B cell (primary cell): ENCODE data around the gene UBB. TPM values are rescaled to one million over a fixed set of nuclear protein-coding genes. Genes with fewer than 3 reads are reported as not detected.

ENCODE experiments used
- ATAC-seq: fragments of 200-7000 bp; cut with Tn5 transposase; one replicate; pipeline ENCODE4 v1.10.0; 2021; ENCODE audit warnings: low read depth, mild to moderate bottlenecking, moderate number of reproducible peaks, moderate library complexity
- CTCF ChIA-PET: fragments of 350-600 bp; sonication (Branson Sonifier 250); formaldehyde crosslinking; loops from one replicate; lab custom pipeline; 2021; ENCODE audit warnings: antibody characterized with exemption, inconsistent platforms; lab: Charles Lee
- POLR2A ChIA-PET: fragments of 350-600 bp; sonication (Branson Sonifier 250); formaldehyde crosslinking; loops from one replicate; lab custom pipeline; 2021; ENCODE audit warnings: antibody characterized with exemption; lab: Charles Lee
- DNase-seq: peaks from one replicate; pipeline ENCODE4 v3.0.0; 2013
- H2AFZ ChIP-seq: 2 replicates; pipeline ENCODE4 v1.6.1; 2012; ENCODE audit warnings: mild to moderate bottlenecking, low read depth, low read length; ENCODE audit not compliant: insufficient read depth, poor library complexity, severe bottlenecking
- H3K27ac ChIP-seq, 2 donors: 1 replicate in 1 of 2; 2 replicates in 1 of 2; pipeline ENCODE4 v1.5.1; 2012 to 2013; ENCODE audit warnings: low read length in 2 of 2, mild to moderate bottlenecking in 2 of 2, moderate library complexity in 1 of 2
- H3K27me3 ChIP-seq, 4 experiments: fragments of 200-600 bp in 1 of 4; sonication (generic) in 1 of 4; replicated peaks in 1 of 4; 1 replicate in 2 of 4; 2 replicates in 2 of 4; pipeline versions ENCODE4 v1.6.1 to v1.7.0; 2013 to 2016; ENCODE audit warnings: low read length in 3 of 4, mild to moderate bottlenecking in 2 of 4, mixed read lengths in 1 of 4, moderate library complexity in 1 of 4; ENCODE audit not compliant: insufficient read depth in 4 of 4, control insufficient read depth in 3 of 4; ENCODE audit errors: control extremely low read depth in 1 of 4
- H3K36me3 ChIP-seq, 2 experiments: replicated peaks in 1 of 2; 1 replicate in 1 of 2; 2 replicates in 1 of 2; pipeline versions ENCODE4 v1.6.1 to v1.7.1; 2013; ENCODE audit warnings: low read length in 1 of 2; ENCODE audit not compliant: insufficient read depth in 2 of 2, control insufficient read depth in 1 of 2; ENCODE audit errors: control extremely low read depth in 1 of 2, extremely low read depth in 1 of 2
- H3K4me1 ChIP-seq, 2 donors: fragments of 200-600 bp in 1 of 2; sonication (generic) in 1 of 2; 1 replicate in 1 of 2; 2 replicates in 1 of 2; pipeline versions ENCODE4 v1.5.1 to v1.6.1; 2013 to 2017; ENCODE audit warnings: low read length in 2 of 2; ENCODE audit not compliant: control insufficient read depth in 2 of 2, insufficient read depth in 2 of 2
- H3K4me2 ChIP-seq: replicated peaks from 2 replicates; pipeline ENCODE3; 2012; ENCODE audit warnings: mild to moderate bottlenecking, low read depth, low read length; ENCODE audit not compliant: poor library complexity, severe bottlenecking
- H3K4me3 ChIP-seq, 5 experiments: fragments of 200-600 bp in 1 of 5; sonication (generic) in 1 of 5; 1 replicate in 3 of 5; 2 replicates in 2 of 5; pipeline versions ENCODE4 v1.5.1 to v1.7.0; 2011 to 2016; ENCODE audit warnings: low read length in 4 of 5, mild to moderate bottlenecking in 4 of 5, low read depth in 2 of 5, control low read depth in 1 of 5, moderate library complexity in 1 of 5; ENCODE audit not compliant: insufficient read depth in 1 of 5; ENCODE audit errors: control extremely low read depth in 1 of 5, extremely low read depth in 1 of 5
- H3K79me2 ChIP-seq: fragments of 200-600 bp; sonication (generic); one replicate; pipeline ENCODE4 v1.6.0; 2016; ENCODE audit warnings: low read length; ENCODE audit not compliant: control insufficient read depth, insufficient read depth
- H3K9ac ChIP-seq: fragments of 200-600 bp; sonication (generic); 2 replicates; pipeline ENCODE4 v1.6.1; 2017; ENCODE audit warnings: mild to moderate bottlenecking, low read length, moderate library complexity
- H3K9me3 ChIP-seq, 3 donors: one replicate each; pipeline versions ENCODE4 v1.6.1 to v1.7.1; 2013; ENCODE audit warnings: low read length in 2 of 3; ENCODE audit not compliant: control insufficient read depth in 2 of 3, insufficient read depth in 1 of 3; ENCODE audit errors: control extremely low read depth in 1 of 3
- H4K20me1 ChIP-seq: 2 replicates; pipeline ENCODE4 v1.6.0; 2012; ENCODE audit warnings: mild to moderate bottlenecking, low read length; ENCODE audit not compliant: insufficient read depth, control insufficient read depth, poor library complexity, severe bottlenecking
- H3K27ac Mint-ChIP-seq: one replicate; pipeline ENCODE4 v1.8.0; 2021; ENCODE audit warnings: mixed read lengths
- H3K27me3 Mint-ChIP-seq: one replicate; pipeline ENCODE4 v1.8.0; 2021; ENCODE audit warnings: mixed read lengths
- H3K4me1 Mint-ChIP-seq: one replicate; pipeline ENCODE4 v1.8.0; 2021; ENCODE audit warnings: mixed read lengths
- H3K4me3 Mint-ChIP-seq: one replicate; pipeline ENCODE4 v1.8.0; 2021; ENCODE audit warnings: mixed read lengths
- H3K9me3 Mint-ChIP-seq: one replicate; pipeline ENCODE4 v1.8.0; 2022; ENCODE audit warnings: mixed read lengths; ENCODE audit not compliant: insufficient read depth
- CTCF ChIP-seq: fragments of 200-600 bp; IDR thresholded peaks from one replicate; pipeline ENCODE4 v1.8.0; 2022; ENCODE audit warnings: antibody characterized with exemption, mild to moderate bottlenecking
- EZH2 ChIP-seq: IDR thresholded peaks from 2 replicates; pipeline ENCODE4 v1.6.1; 2012; ENCODE audit warnings: borderline replicate concordance, low read depth, mild to moderate bottlenecking, moderate library complexity, low read length; ENCODE audit not compliant: insufficient read depth, poor library complexity, severe bottlenecking
- WGBS: methylation state at CpG from one replicate; pipeline ENCODE4 v1.1.5; 2013; ENCODE audit warnings: missing lambda C conversion rate; ENCODE audit not compliant: insufficient coverage; 5-methylcytosine and 5-hydroxymethylcytosine counted together
- intact Hi-C: fragments of 100-400 bp; cut with micrococcal nuclease; formaldehyde crosslinking; loops from one replicate; pipeline ENCODE4 v1.10.0; 2022
- polyA plus RNA-seq: library from polyadenylated mRNA; depleted of rRNA; stranded (reverse); fragments of >200 nt; gene quantifications from 2 replicates; pipeline ENCODE4 v1.2.3, GENCODE V29; 2012
- total RNA-seq, 2 donors: library from RNA; stranded (reverse); fragments of 120-200 nt in 1 of 2; gene quantifications; 1 replicate in 1 of 2; 2 replicates in 1 of 2; pipeline versions ENCODE4 v1.2.3 to v1.2.4, GENCODE V29; 2013 to 2022

UBB gene
- total and polyA plus RNA-seq, 2 donors (not counting 1 experiment from before 2014, with no cell fraction given) = 769 to 1,866 TPM

GRCh38 chr17:16429083-16429482 lies 48.2 kb downstream of the UBB start:
- no peaks in the 10 kb centered on the region for H3K27me3 ChIP-seq
- H3K4me1 ChIP-seq = no peaks in the 10 kb centered on the region
- H2AFZ ChIP-seq = no peak overlapping the region
- H3K27ac ChIP-seq = no peak overlapping the region
- H4K20me1 ChIP-seq = peaks cover 7% of the 10 kb centered on the region
- no peak overlapping the region for H3K9ac ChIP-seq
- H3K27me3 Mint-ChIP-seq = no peaks in the 10 kb centered on the region
- no peak for DNase-seq
- ChIA-PET POLR2A (no interaction called here), CTCF (interaction anchor here (0.8 to 2.3 kb wide), 4 partner anchors 9 to 92 kb away, joined by 3 to 17 read pairs (median 4); no protein-coding TSS in a partner anchor)
- no peak overlapping the region for H3K4me3 ChIP-seq
- WGBS = 95% methylated on average over 8 of the region's 9 CpGs
- H3K79me2 ChIP-seq = no peaks in the 10 kb centered on the region
- H3K4me3 Mint-ChIP-seq = no peak overlapping the region
- TF ChIP-seq EZH2 (no peak), CTCF (no peak)
- no peaks in the 10 kb centered on the region for H3K9me3 ChIP-seq
- no peaks in the 10 kb centered on the region for H3K9me3 Mint-ChIP-seq
- intact Hi-C loops = no loop called here
- H3K4me1 Mint-ChIP-seq = no peaks in the 10 kb centered on the region
- no peak for ATAC-seq
- H3K36me3 ChIP-seq = peaks cover 2 to 41% of the 10 kb centered on the region in 2 experiments
- no peak overlapping the region for H3K4me2 ChIP-seq
- no peak overlapping the region for H3K27ac Mint-ChIP-seq

GRCh38 chr17:16430650-16431049 lies 49.8 kb downstream of the UBB start:
- TF ChIP-seq EZH2 (no peak), CTCF (no peak)
- ATAC-seq (no peak), DNase-seq (no peak)
- H3K9ac ChIP-seq = no peak overlapping the region
- H3K27me3 ChIP-seq = no peaks in the 10 kb centered on the region
- WGBS = 88% methylated on average over 3 of the region's 6 CpGs
- ChIA-PET CTCF (interaction anchor here (0.6 to 1.7 kb wide), 4 partner anchors 16 to 208 kb away, joined by 3 read pairs; no protein-coding TSS in a partner anchor), POLR2A (interaction anchor here (1.0 kb wide), 1 partner anchor 14 kb away, joined by 4 read pairs; no protein-coding TSS in a partner anchor)
- no peak overlapping the region for H3K4me2 ChIP-seq
- H3K4me1 ChIP-seq = no peaks in the 10 kb centered on the region
- H3K9me3 ChIP-seq = no peaks in the 10 kb centered on the region
- peaks cover 0 to 38% of the 10 kb centered on the region in 2 experiments for H3K36me3 ChIP-seq
- Mint-ChIP-seq H3K27ac (no peak overlapping the region), H3K4me1 (peaks cover 1% of the 10 kb centered on the region), H3K9me3 (no peaks in the 10 kb centered on the region), H3K4me3 (no peak overlapping the region), H3K27me3 (no peaks in the 10 kb centered on the region)
- intact Hi-C loops = no loop called here
- H3K79me2 ChIP-seq = no peaks in the 10 kb centered on the region
- peaks cover 7% of the 10 kb centered on the region for H4K20me1 ChIP-seq
- no peak overlapping the region for H3K27ac ChIP-seq
- H3K4me3 ChIP-seq = no peak overlapping the region
- no peak overlapping the region for H2AFZ ChIP-seq
